Stimulated activated CD8-positive, alpha-beta memory T cell treated with anti-CD3 and anti-CD28 coated beads, Interleukin-4, amount 100 ng/mL, for 24 hours (primary cell): ENCODE data around the gene PGF.

Experiments used
- DNase-seq: peaks from one replicate; pipeline ENCODE4 v3.0.0-alpha.2; 2020; ENCODE audit warnings: low read depth

PGF gene

GRCh38 chr14:74898694-74899093 lies 56.7 kb downstream of the PGF start:
- no peak for DNase-seq

GRCh38 chr14:74898083-74898482 lies 57.3 kb downstream of the PGF start:
- no peak for DNase-seq

GRCh38 chr14:74897642-74898041 lies 57.8 kb downstream of the PGF start:
- DNase-seq: no peak

GRCh38 chr14:74896400-74896799 lies 59.0 kb downstream of the PGF start:
- DNase-seq: no peak

GRCh38 chr14:74893614-74894091 lies 61.7 kb downstream of the PGF start:
- DNase-seq: no peak

GRCh38 chr14:74892745-74893144 lies 62.7 kb downstream of the PGF start:
- DNase-seq: no peak

GRCh38 chr14:74891870-74892269 lies 63.5 kb downstream of the PGF start:
- DNase-seq: no peak
